GM18867 (cell line): ENCODE results near the gene CEACAM19.
"Not testable (repeated sequence)": the region's sequence is repeated elsewhere in the genome, so short reads cannot be mapped to it uniquely, and the experiment has no call there.

Experiments used
- ATAC-seq: cut with Tn5 transposase; IDR thresholded peaks from one replicate; pipeline ENCODE4 v1.9.1; 2021; ENCODE audit warnings: mild to moderate bottlenecking, moderate library complexity; ENCODE audit not compliant: unreplicated experiment

The CEACAM19 gene

DNA sequence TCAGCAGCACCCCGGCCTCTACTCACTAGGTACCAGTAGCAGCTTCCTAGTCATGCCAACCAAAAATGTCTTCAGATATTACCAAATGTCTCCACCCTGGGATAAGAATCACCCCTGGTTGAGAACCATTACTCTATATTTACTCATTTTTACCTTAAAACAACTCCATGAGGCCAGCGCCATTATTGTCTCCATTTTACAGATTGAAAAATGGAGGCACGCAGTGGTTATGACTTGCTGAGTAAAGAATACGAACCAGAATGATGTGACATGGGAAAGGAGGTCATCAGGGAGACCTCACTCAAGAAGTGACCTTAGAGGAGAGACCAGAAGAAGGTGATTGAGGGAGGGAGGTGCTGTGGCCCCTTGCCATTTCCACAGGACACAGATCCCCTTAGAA is 2.2 kb downstream of the CEACAM19 start:
- ATAC-seq = no peak

DNA sequence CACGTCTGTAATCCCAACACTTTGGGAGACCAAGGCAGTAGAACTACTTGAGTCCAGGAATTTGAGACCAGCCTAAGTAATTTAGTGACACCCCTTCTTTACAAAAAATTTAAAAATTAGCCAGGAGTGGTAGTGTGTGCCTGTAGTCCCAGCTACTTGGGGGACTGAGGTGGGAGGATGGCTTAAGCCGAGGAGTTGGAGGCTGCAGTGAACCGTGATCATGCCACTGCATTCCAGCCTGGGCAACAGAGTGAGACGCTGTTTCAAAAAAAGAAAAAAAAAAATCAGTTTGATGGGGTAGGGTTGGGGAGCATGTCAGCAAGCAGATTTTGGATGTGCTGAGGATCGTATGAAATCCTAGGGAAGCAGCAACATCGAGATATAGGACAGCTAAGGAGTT is 4.2 kb downstream of the CEACAM19 start:
- no peak for ATAC-seq

DNA sequence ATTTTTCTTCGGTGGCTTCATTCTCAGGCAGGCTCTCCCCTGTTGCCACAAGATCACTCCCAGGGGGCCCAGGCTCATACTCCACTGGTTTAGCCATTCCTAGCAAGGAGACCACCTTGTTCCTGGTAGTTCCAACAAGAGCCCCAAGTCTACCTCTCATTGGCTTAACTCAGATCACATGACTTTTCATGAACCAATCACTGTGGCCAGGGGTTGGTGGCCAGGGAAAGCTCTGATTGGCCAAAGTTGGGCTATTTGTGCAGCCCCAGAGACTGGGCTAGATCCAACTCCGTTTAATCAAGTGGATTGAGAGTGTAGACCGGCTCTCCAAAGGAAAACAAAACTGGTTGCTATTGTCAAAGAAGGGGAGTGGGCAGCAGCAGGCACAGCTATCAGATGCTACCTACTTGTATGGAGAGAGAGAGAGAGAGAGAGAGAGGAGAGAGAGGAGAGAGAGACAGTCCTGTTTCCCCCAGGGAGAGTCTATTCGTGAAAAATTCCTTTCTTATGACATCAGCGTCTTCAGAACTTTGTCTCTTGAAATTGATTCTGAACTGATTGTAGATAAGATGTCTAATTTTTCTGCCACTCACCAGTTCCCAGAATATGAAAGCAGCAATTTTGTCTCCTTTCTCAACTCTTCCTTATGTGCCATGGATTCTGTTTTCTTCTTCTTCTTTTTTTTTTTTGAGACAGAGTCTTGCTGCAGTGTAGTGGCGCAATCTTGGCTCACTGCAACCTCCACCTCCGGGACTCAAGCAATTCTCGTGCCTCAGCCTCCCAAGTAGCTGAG is 5.9 kb downstream of the CEACAM19 start:
- no peak for ATAC-seq

DNA sequence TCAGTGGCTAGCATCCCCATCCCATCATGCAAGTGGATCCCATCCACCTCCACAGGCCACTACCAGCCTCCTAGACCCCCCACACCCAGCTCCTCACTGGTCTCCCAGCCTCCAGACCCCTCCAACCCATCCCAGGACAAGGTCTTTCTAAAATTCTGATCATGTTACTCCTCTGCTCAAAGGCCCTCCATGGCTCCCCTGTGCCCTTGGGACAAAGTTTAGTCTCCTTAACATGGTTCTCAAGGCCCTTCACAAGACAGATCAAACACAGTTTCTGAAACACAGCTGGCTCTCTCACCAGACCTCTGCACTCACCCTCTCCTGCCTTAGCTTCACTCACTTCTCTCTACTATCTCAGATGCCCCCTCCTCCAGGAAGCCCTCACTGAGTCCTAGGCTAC is 9.3 kb downstream of the CEACAM19 start:
- ATAC-seq = no peak

DNA sequence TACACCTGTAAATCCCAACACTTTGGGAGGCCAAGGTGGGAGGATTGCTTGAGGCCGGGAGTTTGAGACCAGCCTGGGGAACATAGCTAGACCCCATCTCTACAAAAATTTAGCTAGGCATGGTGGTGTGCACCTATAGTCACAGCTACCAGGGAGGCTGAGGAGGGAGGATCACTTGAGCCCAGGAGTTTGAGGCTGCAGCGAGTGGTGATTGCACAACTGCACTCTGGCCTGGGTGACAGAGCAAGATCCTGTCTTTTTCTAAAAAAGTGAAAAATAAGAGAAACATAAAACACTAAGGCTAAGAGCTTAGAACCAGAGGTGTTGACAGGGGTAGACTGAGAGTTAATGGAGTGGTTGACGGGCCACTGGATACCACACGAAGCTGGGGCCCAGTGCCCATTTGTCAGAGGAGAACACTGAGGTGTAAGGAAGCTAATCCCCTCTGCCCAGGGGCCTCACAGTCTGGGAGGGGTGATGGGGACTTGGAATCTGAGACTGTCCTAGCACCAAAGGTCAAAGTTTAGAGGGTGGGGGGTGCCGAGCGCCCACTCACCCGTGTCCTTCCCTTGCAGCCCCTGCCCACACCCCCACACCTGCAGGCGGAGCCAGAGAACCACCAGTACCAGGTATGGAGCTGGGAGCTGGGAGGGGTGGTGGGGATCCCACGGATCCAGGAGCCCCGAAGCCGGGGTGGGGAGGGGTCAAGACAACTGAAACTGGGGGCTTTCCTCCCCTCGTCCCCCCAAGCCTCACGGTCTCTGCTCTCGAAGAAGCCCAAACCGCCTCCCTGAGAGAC is 10.9 kb downstream of the CEACAM19 start:
- ATAC-seq = no peak

DNA sequence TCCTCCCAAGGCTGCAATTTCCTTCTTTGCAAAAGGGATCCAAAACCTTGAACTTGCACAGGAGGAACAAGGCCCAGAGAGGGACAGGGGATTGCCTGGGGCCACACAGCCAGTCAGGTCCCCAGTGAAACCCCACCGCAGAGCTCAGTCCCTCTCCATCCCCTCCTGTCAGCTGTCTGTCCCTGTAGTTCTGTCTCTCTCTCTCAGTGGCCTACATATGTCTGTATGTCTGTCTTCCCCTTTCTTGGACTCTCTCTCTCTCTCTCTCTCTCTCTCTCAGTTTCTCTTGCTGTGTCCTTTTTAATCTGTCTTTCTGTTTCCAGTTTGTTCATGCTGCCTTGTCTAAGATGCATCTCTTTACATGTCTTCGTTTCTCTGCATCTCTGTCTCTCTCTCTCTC is 11.5 kb downstream of the CEACAM19 start:
- no peak for ATAC-seq

DNA sequence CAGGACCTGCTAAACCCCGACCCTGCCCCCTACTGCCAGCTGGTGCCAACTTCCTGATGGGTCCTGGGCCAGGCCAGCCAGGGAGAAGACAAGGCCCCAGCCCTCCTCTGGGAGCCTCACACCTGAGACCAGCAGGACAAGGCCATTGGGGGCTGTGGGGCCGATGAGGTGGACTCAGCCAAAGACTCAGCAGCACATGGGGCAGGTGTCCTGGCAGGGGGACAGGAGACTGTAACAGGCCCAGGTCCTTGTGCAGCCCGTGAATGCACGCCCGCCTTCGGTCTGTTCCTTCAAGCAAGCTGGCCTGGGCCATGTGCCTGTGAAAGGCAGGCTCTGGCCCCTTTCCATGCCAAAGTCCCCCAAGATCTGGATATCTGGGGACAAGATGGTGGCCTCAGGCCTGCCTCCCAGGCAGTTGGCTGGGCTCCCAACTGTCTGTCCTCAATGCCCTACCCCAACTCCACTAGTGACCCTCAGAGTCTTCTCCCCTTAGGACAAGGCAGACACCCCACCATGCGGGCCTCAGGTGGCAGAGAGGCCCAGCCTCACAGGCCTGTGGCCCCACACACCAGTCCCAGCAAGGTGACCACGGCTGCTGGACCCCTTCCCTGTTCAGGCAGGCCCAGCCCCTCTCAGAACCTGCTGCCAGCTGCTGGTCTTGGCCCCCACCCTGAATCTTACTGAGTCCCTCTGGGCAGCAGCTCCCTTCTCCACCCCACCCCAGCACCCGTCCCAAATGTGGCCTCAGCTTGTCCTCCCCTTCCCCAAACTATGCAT is 12.3 kb downstream of the CEACAM19 start:
- ATAC-seq = no peak

DNA sequence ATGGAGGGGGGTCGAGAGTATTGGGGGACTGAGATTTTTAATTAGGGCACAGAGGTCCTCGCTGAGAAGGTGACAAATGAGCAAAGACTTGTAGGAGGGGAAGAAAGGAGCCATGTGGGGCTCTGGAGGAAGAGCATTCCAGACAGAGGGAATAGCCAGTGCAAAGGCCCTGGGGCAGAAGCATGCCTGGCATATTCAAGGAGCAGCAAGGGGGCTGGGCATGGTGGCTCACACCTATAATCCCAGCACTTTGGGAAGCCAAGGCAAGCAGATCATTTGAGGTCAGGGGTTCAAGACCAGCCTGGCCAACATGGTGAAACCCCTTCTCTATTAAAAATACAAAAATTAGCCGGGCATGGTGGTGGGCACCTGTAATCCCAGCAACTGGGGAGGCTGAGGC is 13.1 kb downstream of the CEACAM19 start:
- ATAC-seq = not testable (repeated sequence)

DNA sequence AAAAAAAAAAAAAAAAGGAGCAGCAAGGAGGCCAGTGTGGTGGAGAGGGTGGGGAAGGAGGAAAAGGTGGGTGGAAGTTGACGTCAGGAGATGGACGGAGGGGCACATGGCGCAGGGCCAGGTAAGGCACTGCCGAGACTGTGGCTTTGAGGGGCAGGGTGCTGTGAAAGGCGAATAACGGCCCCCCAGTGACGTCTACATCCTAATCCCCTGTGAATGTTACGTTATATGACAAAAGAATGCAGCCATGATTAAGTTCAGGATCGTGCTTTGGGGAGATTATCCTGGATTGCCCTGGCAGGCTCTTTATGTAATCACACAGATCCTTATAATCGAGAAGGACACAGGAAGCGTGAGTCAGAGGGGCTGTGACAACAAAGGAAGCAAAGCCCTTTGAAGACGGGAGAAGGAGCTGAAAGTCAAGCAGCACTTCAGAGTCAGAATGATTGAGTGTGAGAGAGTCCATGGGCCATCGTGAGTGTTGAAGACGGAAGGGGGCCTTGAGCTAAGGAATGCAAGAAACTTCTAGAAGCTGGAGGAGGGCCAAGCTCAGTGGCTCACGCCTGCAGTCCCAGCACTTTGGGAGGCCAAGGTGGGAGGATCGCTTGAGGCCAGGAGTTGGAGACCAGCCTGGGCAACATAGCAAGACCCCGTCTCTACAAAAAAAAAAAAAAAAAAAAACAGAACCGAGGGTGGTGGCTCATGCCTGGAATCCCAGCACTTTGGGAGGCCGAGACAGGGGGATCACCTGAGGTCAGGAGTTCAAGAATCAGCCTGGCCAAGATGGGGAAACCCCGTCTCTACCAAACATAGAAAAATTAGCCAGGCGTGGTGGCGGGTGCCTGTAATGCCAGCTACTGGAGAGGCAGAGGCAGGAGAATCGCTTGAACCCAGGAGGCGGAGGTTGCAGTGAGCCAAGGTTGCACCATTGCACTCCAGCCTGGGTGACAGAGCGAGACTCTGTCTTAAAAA is 13.9 kb downstream of the CEACAM19 start:
- ATAC-seq = no peak

DNA sequence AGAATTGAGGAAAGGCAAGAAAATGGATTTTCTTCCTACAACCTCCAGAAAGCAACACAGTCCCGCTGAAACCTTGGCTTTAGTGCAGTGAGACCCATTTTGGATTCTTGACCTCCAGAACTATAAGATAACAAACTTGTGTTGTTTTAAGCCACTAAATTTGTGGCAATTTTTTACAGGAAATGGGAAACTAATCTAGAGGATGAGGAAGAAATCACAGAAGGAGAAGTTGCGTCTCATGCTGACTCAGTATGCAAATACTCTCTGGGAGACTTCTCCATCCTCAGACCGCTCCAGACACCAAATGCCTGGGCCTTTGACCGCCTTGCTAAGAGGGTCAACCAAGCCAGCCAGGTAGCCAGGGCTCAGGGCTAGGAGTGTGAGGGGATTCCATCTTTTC is 14.6 kb downstream of the CEACAM19 start:
- ATAC-seq = no peak

DNA sequence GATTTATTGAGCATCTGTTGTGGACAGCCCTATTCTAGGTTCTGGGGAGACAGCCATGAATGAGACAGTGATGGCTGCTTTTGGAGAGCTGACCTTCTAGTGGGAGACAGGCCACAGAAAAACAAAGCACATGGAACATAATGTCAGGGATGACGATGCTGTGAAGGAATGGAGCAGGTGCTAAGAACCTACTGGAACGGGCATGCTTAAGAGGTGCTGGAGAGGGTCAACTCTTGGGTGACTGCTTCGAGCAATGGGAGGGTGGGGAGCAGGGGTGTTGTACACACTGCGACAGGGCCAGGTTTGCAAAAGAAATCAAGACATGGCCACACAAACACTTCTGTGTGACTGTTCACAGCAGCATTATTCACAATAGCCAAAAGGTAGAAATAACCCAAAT is 15.6 kb downstream of the CEACAM19 start:
- ATAC-seq = no peak

DNA sequence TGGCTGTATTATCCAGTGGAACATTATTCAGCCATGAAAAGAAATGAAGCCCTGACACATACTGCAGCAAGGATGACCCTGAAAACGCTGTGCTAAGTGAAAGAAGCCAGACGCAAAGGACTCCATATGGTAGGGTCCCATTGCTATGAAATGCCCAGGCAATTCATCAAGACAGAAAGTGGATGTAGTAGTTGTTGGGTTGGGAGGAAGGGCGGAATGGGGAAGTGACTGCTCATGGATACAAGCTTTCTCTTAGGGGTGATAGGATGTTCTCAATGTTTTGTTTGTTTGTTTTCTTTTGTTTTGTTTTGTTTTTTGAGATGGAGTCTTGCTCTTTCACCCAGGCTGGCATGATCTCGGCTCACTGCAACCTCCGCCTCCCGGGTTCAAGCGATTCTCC is 16.6 kb downstream of the CEACAM19 start:
- no peak for ATAC-seq

DNA sequence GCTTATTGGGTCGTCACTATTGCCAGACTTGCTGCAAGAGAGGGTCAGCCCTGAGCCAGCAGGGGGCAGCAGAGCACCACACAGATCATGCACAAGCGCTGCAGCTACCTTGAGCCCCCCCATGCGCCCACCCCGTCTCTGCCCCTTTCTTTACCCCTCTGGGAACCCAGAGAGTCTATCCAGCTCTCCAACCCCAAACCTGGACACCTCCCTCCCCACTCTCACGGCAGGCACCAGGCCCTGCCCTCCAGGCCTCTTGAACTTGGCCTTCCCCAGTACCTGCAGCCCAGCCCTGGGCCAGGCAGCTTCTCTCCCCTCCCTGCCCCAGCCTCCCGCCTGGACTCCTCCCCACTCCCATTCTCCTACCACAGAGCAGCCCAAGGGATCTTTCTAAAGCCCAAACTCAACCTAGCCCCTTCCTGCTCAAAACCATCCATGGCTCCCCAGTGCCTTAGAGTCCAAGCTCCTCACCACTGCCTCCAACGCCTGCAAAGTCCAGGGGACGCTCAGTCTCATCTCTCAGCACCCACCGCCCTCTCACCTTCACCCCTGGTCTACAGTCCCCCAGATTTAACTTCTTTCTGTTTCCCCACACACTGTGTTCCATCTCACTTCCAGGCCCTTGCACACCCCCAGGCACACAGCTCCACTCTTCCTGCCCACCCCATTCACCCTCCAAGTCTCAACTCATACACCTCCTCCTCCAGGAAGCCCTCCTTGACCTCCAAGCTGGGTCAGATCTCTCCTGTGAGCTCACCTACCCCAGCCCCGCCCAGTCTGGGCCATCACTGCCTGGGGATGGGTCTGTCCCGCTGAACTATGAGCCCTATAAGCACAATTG is 18.2 kb downstream of the CEACAM19 start:
- ATAC-seq = no peak

DNA sequence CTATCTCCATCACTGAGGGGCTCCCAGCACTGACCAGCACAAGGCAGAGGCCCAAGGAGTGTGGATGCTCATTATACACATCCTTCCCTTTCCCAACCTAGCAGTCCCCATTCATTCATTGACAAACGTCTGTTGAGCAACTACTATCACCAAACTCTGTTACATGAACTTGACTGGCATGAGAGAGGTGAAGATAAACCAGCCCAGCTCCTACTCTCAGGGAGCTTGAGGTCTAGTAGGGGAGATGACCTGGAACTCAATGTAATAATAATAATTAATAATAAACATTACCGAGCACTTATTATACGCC is 18.8 kb downstream of the CEACAM19 start:
- no peak for ATAC-seq

DNA sequence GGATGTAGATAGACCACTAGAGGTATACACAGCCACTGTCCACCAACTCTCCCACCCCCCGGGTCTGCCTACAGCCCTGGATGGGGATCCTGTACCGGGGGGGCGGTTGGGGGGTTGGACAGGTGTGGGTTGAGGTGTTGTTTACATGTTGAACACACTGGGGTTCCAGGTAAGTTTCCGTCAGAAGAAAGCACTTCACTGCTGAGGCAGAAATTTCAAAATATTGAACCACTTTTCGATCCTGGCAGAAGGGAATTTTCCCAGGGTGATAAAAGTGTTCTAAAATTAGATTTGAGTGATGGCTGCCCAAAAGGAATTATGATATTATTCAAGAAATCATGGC is 21.1 kb downstream of the CEACAM19 start:
- ATAC-seq = peak; percentile 9

DNA sequence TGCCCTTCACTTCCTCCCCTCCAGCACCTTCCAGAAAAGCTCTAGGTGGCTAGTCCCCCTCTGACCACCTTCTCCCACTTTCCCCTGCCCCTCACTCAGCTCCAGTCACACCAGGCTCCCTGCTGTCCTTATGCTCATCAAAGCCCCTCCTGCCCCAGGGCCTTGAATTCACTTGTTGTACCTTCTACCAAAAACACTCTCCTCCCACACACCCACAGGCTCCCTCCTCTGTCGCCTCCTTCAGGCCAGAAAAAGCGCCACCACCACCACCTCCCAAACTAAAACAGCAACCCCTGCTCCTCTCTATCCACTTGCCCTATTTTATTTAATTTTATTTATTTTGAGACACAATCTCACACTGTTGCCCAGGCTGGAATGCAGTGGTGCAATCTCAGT is 22.9 kb downstream of the CEACAM19 start:
- no peak for ATAC-seq

DNA sequence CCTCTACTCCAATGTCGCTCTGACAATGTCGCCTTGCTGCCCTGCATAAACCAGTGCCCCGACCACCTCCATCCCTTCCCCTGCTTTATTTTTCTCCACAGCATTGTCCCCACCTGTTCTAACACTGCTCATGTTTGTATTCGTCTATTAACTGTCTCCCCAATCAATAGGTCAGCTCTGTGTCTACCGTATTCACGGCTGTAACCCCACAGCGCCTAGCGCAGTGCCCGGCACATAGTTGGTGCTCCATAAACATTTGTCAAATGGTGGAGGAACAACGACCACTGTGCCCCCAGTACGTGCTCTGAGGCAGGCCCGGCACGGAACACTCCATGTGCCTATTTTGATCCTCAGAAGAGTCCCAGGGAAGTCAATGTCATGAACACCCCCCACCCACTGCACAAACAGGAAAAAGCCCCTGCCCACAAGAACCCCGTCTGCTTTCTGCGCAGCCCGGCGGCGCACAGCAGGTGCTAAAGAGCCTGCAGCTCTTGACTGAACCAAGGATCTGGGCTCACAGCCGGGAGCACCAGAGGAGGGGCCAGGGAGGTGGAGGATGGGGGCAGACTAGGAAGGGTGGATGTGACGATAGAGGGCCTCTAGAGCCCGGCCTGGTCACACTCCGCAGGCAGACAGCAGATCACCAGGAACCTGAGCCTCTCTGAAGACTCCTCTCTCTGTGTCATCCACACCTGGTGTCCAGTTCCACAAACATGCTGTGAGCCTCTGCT is 25.8 kb downstream of the CEACAM19 start:
- no peak for ATAC-seq

DNA sequence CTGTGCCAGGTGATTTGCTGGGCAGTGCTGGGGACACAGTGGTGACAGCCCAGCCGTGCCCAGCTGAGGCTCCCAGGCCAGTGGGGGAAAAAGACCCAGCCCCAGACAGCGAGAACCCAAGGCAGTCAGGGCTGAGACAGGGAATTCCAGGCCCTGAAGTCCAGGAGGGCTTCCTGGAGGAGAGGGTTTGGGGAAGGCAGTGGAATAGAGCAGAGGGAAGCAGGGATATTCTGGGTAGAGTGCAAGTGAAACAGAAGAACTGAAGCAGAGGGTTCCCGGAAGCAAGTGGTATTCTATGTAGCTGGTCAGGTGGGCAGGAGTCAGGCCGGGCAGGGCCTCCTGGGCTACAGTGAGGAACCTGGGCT is 26.4 kb downstream of the CEACAM19 start:
- no peak for ATAC-seq

DNA sequence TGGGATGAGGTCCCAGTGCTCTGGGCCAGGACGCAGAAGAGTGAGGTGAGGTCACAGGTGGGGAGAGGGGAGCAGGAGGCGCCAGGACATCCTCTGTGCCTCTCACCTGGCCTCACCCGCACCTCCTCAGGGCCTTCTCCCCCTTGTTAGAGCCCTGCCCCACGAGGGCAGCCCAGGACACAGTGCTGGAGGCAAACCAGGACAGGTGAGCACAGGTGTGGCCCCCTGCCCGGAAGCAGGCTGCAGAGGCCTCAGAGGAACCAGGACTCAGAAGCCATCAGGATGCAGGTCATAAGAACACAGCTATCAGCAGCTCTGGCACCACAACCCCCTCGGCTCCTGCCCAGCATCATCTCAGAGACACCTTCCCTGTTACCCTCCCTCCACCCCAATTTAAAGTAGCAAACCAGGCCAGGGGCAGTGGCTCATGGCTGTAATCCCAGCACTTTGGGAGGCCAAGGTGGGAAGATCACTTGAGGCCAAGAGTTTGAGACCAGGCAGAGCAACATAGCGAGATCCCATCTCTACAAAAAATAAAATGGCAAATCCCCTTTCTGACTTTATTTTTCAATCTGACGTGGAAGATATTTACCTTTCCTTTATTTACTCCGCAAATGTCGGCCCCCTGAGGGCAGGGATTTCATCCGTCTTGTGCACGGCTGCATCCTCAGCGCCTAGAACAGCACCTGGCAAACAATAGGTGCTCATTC is 27.4 kb downstream of the CEACAM19 start, which contains the start of gene CEACAM16:
TSS of gene CEACAM16 (plus strand) at position 660 of the 710 bp plus-strand sequence. CDS start 2,306 bp downstream, outside the sequence.
- ATAC-seq = no peak
